D341Med (cell line): ENCODE measurements around the gene LARGE1.
A peak's percentile ranks its signal among the peaks of the same experiment; 100 is the strongest.

Experiments
- DNase-seq: peaks from one replicate; pipeline ENCODE4 v3.0.0; 2012; ENCODE audit warnings: low spot score

LARGE1 gene

DNA sequence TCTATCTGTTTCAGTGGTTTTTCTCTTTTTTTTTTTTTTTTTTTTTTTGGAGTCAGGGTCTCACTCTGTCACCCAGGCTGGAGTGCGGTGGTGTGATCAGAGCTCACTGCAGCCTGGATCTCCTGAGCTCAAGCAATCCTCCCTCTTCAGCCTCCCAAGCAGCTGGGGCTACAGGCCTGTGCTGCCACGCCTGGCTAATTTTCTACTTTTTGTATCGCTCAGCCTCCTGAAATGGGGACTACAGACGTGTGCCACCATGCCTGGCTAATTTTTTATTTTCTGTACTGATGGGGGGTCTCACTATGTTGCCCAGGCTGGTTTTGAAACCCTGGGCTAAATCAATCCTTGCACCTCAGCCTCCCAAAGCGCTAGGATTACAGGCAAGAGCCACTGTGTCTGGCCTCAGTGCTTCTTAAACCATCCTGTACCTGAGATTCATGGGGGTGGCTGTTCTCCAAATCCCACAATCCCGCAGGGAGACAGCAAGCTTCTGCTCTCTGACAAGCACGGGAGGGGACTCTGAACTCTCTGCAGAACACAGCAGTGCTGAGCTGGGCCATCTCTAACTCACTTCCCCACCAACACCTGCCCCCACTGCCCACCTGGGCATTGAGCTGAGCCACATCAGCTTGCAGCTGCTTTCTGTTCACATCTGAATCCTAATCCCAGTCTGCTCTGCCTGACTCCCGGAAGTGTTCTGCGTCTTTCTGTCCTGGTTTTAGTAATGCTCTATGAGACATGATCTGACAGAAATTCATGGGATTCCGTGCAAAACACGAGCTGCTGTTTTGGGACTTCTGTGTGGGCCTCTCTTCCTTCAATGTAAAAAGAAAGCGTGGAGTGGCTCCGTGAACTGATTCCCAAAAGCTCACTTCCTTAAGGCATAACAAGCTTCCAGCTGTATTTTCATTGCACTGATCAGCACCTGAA, 400.0 kb downstream of the LARGE1 start:
- DNase-seq = no peak

DNA sequence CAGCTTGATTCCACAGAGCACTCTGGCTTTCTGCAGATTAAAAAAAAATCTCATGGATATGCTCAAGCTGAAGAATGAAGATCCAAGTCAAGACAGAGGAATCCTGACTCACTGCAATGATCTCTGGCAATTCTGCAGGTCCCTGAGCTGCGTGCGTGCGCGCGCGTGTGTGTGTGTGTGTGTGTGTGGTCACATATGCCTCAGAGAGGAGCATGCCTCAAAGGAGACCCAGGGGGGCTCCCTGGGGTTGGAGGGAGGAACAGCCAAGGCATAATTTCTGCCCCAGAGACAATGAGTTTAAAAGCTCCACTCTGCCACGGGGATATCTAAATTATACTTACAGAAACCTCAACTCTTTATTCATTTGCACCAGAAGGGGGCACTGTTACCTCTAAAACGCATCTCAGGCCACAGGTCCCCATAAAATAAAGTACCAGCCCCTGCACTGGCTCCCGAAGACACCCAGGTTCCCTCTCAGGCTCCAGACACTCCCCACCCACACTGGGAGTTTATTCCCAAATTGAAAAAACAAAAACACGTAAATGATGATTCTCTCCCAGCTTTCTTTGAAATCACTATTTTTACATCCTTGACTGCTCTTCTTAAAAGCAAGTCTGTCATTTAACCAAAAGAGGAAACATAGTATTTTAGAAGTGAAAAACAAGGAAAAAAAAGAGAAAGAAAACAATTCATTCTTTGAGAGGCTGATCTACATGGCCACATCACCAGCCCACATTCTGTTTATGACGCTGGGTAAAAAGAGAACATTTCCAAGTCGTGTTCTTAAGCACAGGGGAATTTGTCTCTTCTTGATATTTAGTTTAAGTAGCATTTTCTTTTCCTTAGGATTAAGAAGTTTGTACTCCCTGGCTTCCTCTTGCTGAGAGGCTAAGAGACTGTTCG, 401.0 kb downstream of the LARGE1 start:
- DNase-seq = peak; percentile 65

DNA sequence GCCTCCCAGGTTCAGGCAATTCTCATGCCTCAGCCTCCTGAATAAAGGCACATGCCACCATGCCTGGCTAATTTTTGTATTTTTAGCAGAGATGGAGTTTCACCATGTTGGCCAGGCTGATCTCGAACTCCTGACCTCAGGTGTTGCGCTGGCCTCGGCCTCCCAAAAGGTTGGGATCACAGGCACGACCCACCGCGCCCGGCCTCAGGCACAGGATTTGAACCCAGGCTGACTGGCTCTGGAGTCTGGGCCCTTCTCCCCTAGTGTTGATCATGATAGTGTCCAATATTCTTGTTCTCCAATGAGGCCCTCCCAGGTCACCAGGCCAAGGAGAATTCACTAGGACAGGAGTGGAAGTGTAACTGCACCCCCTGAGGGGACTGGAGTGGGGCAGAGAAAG, 401.9 kb downstream of the LARGE1 start:
- DNase-seq = no peak

DNA sequence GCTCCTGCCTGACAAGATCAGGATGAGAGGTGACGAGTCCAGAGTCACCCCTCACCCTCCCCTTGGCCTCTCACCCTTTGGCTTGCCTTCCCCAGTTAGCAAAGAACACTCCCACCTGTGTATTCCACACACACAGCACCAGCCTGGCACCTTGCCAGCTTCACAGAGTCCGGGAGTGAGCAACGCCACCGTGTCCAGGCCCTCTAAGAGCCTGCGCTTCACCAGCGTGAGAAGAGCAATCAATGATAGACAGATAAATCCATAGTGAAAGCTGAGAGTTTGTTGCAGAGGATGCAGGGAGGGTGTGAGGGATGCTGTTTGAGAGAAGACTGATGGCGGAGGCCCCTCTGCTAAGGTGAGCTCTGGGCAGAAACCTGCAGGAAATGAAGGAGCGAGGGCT, 404.5 kb downstream of the LARGE1 start:
- DNase-seq = no peak

DNA sequence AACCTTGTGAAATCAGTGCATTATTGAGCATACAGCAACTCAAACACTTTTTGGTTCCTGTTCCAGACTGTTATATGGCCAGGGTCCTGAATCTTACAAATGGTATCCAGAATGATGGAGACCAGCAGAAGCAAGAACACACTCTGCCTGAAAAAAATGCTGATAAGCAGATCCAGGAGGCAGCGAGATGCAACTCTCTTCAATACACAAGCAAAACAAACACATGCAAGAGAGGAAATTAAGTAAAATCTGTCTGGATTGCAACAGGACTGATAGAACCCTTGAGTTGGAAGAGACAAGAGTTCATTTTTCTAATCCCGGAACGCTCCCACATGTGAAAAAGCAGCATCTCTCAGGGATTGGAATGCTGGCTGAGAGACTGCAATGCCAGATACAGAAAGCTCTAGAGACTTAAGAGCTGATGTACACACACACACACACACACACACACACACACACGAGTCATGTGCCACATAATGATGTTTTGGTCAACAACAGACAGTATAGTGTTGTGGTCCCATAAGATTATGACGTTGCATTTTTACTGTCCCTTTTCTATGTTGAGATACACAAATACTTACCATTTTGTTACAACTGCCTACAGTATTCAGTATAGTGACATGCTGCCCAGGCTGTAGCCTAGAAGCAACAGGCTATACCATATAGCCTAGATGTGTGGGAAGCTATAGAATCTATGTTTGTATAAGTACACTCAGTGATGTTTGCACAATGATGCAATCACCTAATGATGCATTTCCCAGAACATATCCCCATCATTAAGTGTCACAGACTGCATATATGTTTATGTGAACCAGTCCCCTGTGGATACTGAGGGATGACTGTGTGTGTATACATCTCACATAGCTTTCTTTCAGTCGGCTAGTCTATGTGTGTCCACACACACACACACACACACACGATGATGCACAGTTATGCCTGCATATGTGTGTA, 406.6 kb downstream of the LARGE1 start:
- no peak for DNase-seq

DNA sequence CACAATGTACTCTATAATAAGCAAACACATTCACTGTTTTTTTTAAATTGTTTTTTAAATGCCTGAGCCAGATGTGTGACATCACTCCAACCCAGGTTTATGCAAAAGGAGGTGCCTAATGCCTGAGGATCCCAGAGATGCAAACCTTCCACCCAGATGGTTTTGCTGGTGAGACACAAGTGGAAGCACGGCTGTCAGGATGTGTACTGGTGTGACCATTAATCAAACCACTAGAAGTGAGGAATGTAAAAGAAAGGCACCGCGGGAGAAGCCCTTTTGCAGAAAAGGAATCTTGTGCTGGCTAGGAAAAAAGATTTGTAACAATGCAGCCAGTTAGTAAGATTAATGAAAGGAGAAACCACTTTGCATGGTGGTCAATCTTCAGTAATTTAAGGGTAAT, 407.4 kb downstream of the LARGE1 start:
- no peak for DNase-seq

DNA sequence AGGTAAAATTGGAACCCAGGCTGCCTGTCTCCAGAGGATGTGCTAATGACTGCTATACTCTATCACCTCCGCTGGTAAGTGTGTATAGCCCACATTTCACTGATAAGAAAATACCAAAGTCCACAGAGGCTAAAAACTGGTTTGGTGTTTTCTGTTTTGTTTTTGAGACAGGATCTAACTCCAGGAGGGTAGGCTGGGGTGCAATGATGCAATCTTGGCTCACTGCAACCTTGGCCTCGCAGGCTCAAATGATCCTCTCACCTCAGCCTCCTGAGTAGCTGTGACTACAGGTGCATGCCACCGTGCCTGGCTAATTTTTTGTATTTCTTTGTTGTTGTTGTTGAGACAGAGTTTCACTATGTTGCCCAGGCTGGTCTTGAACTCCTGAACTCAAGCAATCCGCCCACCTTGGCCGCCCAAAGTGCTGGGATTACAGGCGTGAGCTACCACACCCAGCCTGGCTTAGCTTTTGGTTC, 409.8 kb downstream of the LARGE1 start:
- DNase-seq = no peak

DNA sequence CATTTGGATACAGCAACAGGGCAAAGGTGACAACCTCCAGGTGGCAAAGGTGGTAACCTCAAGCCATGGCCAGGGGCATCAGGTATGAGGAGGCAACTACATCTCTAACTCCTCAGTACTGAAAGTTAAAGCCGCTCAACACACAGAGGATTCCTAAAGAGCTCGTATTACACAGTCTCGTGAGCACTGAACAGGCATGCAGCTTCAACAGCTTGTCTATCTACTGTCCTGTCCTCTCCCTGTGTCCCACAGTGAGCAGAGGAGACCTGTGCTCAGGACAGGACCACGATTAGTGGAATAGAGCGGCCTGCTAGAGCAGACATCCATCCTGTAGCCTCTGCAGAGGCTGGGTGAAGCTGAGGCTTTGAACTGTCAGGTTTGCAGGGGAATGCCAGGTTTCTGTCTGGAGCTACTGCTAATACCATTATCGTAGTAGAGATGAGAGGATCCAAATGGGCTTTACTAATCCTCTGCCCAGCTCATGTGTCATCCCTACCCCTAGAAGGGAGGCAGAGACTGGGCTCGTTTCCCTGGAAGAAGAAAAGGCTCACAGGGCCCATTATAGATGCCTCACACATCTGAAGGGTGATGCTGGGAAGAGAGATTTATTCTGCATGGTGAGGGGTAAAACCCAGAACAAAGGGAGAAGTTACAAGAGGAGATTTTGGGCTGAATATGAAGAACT, 415.2 kb downstream of the LARGE1 start:
- no peak for DNase-seq

DNA sequence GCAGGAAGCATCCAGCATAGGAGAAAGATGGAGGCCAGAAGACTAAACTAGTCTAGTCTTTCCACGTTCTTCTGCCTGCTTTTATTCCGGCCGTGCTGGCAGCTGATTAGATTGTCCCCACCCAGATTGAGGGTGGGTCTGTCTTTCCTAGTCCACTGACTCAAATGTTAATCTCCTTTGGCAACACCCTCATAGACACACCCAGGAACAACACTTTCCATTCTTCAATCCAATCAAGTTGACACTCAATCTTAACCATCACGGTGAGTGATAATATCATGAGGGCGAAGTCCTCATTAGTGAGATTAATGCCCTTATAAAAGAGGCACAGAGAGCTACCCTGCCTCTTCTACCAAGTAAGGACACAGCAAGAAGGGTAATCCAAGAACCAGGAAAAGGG, 424.2 kb downstream of the LARGE1 start:
- no peak for DNase-seq

DNA sequence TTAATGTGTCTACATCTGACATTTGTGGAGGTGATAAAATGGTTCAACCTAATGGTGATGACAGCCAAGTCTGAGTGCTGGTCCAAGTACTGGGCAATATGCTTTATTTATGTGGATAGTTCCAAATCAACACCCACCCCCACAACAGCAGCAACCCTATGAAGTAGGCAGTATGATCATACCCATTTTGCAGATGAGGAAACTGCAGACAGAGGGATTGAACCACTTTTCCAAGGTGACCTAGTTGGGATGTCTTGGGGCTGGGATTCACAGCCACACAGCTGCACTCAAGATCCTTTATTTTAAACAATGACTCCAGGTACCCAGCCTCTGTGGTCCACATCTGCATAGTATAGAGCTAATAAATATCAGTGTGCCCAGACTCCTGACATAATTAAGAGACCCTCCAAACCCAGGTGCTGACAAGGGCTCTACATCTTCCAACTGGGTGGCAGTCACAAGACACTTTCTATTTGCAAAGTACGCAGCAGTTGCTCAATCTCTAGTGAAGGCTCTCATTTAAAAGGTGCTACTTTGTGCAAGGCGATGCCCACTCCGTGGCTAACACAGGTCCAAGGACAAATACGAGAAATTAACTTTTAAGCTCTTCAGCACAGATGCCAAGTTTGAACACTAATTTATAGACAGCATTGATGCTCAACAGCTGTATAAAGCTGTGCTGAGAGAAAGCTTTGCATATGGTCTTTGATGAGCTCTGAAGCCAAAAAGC, 426.6 kb downstream of the LARGE1 start:
- no peak for DNase-seq

DNA sequence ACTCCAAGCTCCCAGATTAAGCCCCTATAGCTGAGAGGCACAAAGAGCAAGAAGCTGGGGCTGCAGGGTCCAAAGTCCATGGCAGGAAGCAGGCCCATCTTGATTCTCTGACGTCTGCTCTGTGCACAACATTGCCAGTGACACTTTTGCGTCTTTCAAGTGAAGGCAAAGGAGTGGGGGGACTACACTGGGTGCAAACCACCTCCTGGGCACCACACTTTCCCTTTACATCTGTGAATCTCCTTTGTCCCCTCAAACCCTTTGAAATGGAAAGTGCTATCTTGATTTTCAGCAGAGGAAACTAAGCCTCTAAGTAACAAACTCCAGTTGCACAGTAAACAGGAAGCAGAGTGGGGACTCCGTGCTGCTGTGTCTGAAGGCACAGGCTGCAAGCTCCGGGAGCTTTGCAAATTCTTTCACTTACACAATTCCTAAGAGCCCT, 428.0 kb downstream of the LARGE1 start:
- DNase-seq = no peak

DNA sequence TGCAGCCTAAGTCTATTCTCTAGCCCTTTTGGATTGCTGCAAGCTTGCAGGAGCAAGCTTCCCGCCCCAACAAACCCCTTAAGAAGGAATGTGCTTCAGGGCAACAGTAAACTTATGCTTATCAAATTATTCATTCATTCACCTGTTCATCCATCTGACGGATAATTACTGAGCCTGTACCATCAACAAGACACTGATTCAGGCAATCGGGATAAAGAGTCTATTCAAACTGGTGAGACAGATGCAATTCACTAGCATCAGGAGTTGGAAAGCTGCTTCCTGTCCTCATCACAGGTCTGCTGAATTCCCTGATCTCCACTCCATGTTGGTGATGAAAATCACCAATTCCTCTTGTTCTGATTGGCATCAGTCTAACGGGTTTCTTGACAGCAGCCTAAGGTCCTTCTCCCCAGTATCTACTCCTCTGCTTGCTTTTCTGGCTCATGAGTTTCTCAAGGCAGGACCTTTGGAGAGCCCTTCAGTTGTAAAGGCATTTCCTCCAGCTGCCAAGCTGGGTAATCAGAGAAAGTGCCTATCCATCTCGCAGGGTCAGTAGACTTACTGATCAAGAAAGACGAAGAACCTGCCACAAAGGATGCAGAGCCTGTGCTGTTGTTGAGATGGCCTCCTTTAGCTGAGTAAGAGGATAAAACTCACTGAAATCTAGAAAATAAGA, 433.1 kb downstream of the LARGE1 start:
- DNase-seq = no peak

DNA sequence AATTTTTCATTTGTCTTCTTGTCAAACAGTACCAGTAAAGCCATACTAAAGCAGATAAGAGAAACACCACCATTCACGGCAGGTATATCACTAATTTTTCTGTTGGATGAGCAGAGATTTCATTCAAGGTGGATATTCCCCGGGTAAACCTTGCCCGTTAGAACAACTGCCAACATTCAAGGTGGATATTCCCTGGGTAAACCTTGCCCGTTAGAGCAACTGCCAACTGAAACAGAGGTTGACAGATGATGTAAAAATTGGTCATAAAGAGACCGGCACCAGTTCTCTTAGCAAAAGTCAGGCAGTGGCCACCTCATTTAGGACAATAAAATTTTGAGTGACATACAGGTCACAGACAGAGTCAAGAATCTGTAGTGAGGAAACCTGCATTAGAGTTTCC, 438.7 kb downstream of the LARGE1 start:
- DNase-seq = no peak

DNA sequence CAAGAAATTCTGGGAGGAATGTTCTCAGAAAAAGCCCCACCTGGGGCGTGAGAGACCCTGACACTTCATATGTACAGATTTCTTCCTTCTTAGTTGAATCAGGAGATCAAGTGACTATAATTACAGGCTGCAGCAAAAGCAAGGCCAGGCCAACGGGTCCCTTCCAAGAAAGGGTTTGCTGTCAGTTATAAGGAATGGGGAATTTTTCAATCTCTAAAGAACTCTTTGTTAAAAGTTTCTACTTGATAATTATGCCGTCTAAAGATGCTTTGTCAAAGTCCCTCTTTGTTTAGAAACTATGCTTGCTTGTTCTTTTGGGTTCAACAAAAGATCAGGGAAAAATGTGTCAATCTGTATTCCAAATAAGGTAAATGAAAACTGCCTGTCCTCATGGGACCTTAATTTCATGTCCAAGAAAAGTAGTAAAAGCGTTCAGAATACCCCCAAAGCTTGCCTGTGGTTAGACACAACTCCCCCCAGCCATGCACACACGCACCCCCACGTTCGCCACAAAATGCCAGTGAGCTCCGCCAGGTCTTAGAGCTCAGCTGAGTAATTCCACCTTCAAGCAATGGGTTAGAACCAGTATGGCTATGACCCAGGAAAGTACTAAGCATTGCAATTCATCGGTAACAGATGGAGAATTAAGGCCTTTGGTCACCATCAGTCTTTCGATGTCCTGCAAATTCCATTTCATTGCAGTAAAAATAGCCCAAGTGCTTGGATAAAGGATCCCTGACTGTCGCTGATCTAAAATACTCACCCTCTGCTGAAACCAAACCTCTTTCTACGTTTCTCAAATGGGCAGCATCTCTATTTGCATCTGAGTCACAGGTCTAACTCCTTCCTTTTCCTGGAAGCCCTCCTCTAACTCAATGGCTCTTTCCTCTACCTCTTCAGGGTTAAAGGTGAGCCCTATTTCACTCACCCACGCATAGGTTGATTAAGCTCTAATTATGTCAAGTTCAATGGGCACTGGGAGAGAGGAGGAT, 442.9 kb downstream of the LARGE1 start:
- no peak for DNase-seq

DNA sequence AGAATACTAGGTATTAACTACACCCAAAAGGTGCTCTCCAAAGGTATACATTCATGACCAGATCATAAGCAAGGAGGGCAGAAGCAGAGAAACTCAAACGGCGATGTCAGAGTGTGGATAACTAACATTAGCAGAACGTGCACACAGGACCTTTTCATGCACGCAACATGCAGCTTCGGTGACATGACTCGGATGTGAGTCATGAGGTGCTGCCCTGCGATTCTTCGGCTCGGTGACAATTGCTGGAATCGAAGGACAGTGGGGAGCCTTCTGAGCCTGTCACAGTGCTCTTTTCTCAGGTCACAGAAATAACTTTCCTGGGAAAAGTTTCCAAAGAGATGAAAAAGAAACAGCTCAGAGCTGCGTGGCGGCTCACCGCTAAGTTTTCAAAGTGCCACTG, 443.6 kb downstream of the LARGE1 start:
- no peak for DNase-seq

DNA sequence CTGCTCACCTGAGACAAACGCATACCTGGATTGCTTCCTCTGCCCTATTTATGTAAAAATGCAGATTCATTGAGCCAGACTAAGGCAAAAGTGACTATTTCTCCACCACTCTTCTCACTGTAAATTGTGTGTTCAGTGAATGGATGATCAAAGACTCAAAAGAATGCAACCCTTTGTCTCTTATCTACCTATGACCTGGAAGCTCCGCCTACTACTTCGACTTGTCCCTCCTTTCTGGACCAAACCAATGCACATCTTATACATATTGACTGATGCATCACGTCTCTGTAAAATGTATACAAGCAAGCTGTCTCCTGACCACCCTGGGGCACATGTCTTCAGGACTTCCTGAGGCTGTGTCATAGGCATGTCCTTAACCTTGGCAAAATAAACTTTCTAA, 444.1 kb downstream of the LARGE1 start:
- no peak for DNase-seq

DNA sequence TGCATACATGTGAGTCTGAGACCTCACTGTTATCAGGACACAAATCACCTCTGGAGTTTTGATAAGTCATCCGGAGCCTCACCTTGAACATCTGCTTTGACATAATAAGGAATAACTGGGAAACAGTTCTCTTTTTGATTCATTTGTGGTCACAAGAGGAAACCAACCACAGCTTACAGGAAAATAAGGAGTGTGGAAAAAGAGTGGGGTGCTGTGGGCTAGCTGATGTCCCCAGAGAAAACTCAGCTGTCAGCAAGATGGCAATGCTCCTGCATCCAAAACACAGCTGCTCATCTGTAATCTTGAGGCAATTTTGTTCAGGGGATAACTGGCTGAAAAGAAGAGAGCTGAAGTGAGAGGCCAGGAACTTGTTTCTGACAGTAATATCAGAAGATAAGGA, 445.7 kb downstream of the LARGE1 start:
- DNase-seq = no peak
